Measurements from ENCODE around the gene NECTIN3. TPM values are rescaled to one million over a fixed set of nuclear protein-coding genes. Genes with fewer than 3 reads are reported as not detected.

NECTIN3 gene
- total RNA-seq, 4 donors from 2014 or later = 60.3 to 95.4 (median 87.7) TPM

GRCh38 chr3:111210003-111210711 is 138.5 kb downstream of the NECTIN3 start:
- Histone ChIP-seq H3K4me1 (peaks cover 0 to 9% of the 10 kb centered on the region in 2 donors), H3K9me3 (no peaks in the 10 kb centered on the region), H3K36me3 (no peaks in the 10 kb centered on the region), H3K27me3 (no peaks in the 10 kb centered on the region), H3K27ac (peak overlapping the region; percentile 66 to 89 (median 79)), H3K4me3 (replicated peaks in 1 of 3) (no peak overlapping the region)
- WGBS, 2 donors = 67 to 70% methylated on average over 1 of the region's 1 CpG
- no peak for DNase-seq
- intact Hi-C loops (cut with DNase I) = no loop called here
- no peak for TF ChIP-seq CTCF (IDR thresholded peaks at IDR 0.05)
- no peak for TF ChIP-seq POLR2A (IDR thresholded peaks at IDR 0.05)

- peak; percentile 47 to 51 for DNase-seq
- intact Hi-C loops (cut with DNase I) = no loop called here
- Histone ChIP-seq H3K36me3 (no peaks in the 10 kb centered on the region), H3K27ac (peak overlapping the region; percentile 66 to 89 (median 79)), H3K27me3 (no peaks in the 10 kb centered on the region), H3K4me3 (replicated peaks in 1 of 3) (no peak overlapping the region), H3K9me3 (no peaks in the 10 kb centered on the region), H3K4me1 (peaks cover 0 to 9% of the 10 kb centered on the region in 2 donors)
- peak in 1 of 2 donors; percentile 7 for TF ChIP-seq POLR2A (IDR thresholded peaks at IDR 0.05)
- TF ChIP-seq CTCF (IDR thresholded peaks at IDR 0.05) = no peak
- WGBS, 2 donors = 53 to 60% methylated on average over 3 of the region's 3 CpGs
Measured at GRCh38 chr3:111210866-111211564, 139.4 kb downstream of the NECTIN3 start.

- Histone ChIP-seq H3K36me3 (no peaks in the 10 kb centered on the region), H3K27ac (no peak overlapping the region), H3K9me3 (no peaks in the 10 kb centered on the region), H3K4me1 (peaks cover 0 to 9% of the 10 kb centered on the region in 2 donors), H3K27me3 (no peaks in the 10 kb centered on the region), H3K4me3 (replicated peaks in 1 of 3) (no peak overlapping the region)
- DNase-seq = no peak
- WGBS, 2 donors = 95 to 97% methylated on average over 4 of the region's 4 CpGs
- TF ChIP-seq POLR2A (IDR thresholded peaks at IDR 0.05) = no peak
- no peak for TF ChIP-seq CTCF (IDR thresholded peaks at IDR 0.05)
- intact Hi-C loops (cut with DNase I) = no loop called here
Measured at GRCh38 chr3:111212511-111212910, 140.9 kb downstream of the NECTIN3 start.

GRCh38 chr3:111215481-111215880 is 143.9 kb downstream of the NECTIN3 start:
- intact Hi-C loops (cut with DNase I) = no loop called here
- Histone ChIP-seq H3K9me3 (no peaks in the 10 kb centered on the region), H3K4me3 (replicated peaks in 1 of 3) (no peak overlapping the region), H3K27ac (no peak overlapping the region), H3K4me1 (peaks cover 0 to 9% of the 10 kb centered on the region in 2 donors), H3K36me3 (no peaks in the 10 kb centered on the region), H3K27me3 (no peaks in the 10 kb centered on the region)
- TF ChIP-seq POLR2A (IDR thresholded peaks at IDR 0.05) (no peak), CTCF (IDR thresholded peaks at IDR 0.05) (no peak)
- no peak for DNase-seq
- WGBS, 2 donors = 80 to 85% methylated on average over 1 of the region's 1 CpG

GRCh38 chr3:111218615-111219014 is 147.0 kb downstream of the NECTIN3 start:
- no peaks in the 10 kb centered on the region for H3K27me3 ChIP-seq
- H3K27ac ChIP-seq = no peak overlapping the region
- WGBS, 2 donors = 91 to 100% methylated on average over 1 of the region's 1 CpG
- H3K4me1 ChIP-seq = no peaks in the 10 kb centered on the region
- H3K9me3 ChIP-seq = no peaks in the 10 kb centered on the region
- no peak for TF ChIP-seq CTCF (IDR thresholded peaks at IDR 0.05)
- no peak for TF ChIP-seq POLR2A (IDR thresholded peaks at IDR 0.05)
- no peak overlapping the region for H3K4me3 ChIP-seq (replicated peaks in 1 of 3)
- no peaks in the 10 kb centered on the region for H3K36me3 ChIP-seq
- no peak for DNase-seq
- intact Hi-C loops (cut with DNase I) = no loop called here

Measured in thyroid gland (tissue), 4 donors.